HG02884 (cell line): ENCODE data around the gene B4GALT5.

Experiments used
- ATAC-seq: cut with Tn5 transposase; IDR thresholded peaks from one replicate; pipeline ENCODE4 v1.9.1; 2021; ENCODE audit warnings: mild to moderate bottlenecking, moderate library complexity; ENCODE audit not compliant: unreplicated experiment

Gene B4GALT5

DNA sequence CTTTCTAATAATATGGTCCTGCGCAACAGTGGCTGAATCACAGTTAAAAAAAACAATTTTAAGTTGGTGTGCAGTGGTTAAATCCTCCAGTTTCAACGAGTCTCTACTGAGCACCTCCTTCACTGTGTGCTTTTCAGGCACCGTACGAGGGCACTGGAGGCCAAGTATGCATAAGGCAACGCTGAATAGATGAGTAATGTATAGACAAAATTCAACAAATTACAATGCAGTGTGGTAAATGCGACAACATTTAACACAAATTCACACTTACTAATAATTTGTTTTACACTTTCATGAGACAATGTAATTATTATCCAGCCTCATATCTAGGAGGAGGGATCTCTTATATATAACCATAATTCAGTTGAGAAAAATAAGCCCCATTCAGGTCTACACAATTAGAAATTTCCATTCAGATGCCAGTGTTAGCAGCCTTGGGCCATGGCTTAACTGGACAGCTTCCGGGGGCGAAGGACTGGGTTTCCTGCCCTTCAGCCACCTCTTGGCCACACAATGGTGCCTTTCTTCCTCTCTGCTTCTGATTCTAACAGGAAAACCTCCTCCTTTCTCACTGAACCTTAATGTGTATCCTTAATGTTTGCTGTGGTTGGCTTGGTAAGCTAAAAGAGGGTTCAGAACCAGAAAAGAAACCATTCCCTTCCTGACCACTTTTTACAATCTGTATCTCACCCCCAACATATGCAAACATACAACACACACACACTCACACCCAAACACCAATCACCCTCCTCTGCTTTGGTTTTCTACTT is 51.9 kb downstream of the B4GALT5 start:
- ATAC-seq: no peak

DNA sequence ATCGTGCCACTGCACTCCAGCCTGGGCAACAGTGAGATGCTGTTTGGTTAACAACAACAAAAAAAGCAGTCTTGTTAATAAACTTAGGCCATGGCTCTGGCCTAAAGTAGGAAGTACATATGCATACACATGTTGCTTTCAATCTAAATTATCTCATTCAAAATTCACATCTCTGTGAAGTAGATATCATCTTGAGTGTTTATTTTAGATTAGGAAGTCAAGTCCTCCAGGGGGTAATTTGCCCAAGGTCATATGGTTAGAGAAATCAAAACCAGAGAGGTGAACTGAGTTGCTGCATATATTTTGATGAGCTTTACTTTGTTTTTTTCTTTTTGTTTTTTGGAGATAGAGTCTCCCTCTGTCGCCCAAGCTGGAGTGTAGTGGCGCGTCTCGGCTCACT is 52.8 kb downstream of the B4GALT5 start:
- ATAC-seq: no peak

DNA sequence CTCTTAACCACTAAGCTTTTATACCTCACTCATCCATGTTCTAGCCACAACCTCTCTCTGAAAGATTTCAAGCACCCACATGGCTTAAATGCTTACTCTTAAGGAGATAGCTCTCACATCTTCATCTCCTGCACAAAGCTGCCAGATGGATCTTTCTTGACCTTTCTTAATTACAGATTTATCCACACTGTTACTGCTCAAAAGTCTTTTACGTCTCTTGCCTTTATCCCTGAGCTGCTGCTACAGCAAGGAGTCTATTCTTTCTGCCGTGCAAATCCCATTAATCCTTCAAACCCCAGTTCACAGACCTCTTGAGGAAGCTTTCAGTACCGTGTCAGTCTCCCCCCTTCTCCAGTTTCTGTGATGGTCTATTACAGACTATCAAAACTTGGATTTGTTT is 54.6 kb downstream of the B4GALT5 start:
- ATAC-seq: no peak

DNA sequence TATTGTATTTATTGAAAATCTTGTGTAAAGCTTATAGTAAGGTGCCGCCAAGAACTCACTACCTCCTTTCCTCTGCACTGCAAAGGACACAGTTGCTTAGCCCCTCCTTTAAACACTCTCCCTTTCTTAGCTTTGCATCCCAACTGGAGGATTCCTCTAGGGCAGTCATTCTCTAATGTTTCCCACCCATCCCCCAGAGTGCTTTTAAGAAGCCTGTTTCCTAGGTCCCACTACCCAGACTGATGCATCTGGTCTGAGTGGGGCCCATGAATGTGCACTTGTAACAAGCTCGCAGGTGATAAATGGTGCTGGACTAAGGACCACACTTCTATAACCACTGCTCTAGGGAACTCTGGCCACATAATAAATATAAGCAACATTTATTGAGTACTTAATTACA is 55.2 kb downstream of the B4GALT5 start:
- ATAC-seq: no peak

DNA sequence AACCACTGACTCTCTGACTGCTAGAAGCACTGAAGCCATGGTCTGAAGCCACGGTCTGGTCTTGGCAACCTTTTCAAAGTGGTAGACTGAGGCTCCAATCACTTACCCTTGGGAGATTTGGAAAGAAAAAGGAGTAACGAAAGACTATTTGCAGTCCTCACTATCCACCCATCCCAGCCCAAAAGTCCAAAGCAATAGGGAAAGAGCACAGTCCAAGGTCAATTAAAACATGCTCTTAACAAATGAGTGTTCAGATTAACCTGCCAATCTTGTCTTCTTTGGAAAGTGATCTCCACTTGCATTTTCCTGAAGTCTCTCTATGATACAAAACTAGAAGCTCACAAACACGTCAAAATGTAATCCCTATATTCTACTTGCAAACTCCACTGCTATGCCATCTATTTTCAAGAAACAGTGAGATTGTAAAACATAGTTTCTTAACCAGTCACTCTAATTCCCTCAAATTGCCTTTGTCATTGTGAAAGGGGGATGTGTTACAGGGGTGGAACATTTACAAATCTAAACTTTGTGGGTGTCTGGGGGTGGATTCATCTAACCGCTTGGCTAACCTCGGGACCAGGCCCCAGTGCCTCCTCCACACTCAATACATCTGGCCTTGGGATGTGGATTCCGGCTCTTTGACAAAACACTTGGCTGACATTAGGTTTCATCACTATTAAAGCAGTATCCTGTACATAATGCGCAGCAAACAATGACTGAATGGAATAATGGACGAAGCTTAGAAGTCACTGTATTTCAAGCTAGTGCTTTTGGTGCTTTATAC is 56.4 kb downstream of the B4GALT5 start:
- ATAC-seq: no peak

DNA sequence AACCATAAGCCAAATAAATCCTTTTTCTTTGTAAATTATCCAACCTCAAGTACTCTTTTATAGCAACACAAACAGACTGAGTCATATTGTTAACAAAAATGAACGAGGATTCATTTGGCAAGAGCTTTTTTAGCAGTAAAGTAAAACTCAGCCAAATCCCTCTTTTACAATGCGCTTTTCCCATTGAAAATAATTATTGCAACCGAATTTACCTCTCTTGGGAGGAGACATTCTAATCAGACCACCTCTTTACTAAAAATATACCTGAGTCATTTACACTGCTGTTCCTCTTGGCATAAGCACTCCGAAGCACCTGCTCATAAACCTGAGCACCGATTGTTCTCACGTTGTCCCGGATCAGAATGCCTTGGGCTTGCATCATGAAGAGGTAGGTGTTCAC is 57.4 kb downstream of the B4GALT5 start:
- no peak for ATAC-seq

DNA sequence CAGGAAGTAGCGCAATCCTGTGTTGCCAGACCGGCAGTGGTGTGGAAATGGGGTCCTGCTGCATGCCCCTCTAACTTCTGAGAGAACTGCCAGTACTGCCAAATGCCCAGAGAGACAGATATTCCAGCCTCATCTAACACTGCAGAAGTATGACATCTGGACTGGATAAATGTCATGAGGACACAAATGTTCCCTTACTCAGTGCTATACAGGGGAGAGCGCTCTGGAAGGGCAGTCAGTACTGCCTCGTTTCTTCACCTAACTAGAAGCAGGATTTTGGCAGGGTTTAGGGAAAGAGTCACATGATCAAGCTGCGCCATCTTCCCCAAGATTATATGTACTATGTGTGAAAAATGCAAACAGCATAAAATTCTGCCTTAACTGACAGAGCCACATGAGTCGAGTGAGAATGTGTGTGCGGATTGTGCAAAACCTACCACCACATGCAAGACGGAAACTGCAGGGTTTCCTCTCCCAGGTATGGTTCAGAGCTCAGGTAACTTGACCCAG is 59.7 kb downstream of the B4GALT5 start:
- ATAC-seq: no peak

DNA sequence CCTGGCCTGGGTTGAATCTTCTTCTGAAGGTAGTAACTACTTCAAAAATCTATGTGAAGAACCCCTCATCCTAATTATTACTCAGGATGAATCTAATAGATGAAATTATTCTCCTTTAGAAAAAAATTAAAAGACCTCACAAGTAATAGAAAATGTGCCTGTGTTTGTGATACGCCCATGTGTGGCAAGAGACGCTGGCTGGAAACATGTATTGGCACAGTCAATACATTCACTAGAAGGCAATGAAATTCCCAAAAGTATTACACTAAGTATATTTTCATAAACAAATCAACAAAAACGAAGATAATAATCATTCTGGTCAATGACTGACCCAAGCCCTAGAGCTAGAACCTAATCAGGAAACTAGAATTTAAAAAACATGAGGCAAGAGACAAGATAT is 64.0 kb downstream of the B4GALT5 start:
- ATAC-seq: no peak

DNA sequence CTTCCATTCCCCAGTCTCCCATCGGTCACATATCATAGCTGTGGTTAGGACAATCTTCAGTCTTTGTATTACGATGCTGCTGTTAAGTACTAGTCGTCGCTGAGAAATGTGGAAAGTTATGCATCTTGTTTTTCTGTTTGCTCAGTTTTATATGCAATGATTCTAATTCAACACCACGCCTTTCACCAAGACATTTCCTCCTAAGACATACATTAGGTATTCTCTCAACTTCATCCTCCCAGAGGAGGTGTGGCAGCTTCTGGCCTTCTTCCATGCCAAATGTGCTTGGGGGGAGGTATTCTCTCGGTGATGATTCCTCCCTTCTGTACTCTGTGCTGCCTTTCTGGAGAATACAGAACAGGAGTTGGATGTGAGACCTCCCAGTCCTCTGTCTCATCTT is 66.1 kb downstream of the B4GALT5 start:
- no peak for ATAC-seq

DNA sequence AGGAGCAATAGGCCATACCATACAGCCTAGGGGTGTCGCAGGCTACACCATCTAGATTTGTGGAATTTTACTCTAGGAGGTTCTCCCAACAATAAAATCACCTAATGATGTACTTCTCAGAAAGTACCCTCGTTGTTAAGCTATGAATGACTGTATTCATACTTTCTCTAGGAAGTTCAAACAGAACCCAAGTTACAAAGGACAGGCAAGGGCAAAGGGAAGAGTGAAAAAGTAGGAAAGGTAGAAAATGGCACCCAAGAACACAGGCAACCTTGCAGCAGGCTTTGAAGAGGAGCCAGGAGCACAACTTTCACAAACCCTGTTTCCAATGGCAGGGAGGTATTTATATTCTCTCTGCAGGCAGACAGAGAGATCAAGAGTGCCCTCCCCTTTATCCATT is 67.2 kb downstream of the B4GALT5 start:
- no peak for ATAC-seq

DNA sequence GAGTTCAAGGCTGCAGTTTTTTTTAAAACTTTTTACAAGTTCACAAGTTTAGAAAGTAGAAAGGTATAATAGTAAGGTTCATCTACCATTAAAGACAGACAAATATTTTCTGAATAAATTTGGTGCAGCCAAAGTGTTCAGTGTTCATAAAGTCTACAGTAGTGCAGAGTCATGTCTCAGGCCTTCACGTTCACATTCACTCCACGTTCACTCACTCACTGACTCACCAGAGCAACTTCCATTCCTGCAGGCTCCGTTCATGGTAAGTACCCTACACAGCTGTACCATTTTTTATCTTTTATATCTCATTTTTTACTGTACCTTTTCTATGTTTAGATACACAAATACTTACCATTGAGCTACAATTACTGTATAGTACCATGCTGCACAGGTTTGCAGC is 67.6 kb downstream of the B4GALT5 start:
- ATAC-seq: no peak

DNA sequence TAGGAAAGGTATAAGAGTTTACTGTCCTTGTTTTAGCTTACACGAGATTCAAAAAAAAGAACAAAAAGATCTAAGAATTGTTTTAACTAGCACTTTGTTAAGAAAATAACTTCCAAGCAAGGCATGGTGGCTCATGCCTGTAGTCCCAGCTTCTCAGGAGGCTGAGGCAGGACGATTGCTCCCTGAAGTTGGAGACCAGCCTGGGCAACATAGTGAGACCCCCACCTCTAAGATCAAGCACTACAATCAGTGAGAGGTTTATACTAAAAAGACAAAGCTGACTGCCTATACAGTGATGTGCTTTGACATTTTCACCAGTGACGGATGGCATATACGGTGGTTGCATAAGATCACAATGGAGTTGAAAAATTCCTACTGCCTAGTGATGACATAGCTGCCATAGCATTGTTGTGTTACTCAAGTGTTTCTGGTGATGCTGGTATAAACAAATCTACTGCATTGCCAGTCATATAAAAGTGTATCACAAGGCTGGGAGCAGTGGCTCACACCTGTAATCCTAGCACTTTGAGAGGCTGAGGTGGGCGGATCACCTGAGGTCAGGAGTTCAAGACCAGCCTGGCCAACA is 68.6 kb downstream of the B4GALT5 start:
- no peak for ATAC-seq

DNA sequence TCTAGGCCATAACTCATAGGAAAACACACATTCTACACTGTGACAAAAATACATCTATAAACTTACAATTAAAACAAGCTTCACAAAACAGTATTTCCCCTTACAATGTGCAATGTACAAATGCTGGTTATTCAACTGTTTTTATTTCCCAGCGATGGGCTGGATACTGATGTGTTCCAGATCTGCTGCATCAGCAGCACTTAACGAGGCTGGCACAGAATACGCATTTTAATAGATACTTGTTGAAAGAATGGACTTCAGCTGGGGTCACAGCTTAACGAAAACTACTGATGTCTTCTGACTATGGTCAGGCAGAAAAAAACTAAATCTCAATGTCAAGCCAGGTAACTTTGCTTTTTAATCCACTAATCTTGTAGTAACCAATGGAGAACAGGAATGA is 70.9 kb downstream of the B4GALT5 start:
- no peak for ATAC-seq

DNA sequence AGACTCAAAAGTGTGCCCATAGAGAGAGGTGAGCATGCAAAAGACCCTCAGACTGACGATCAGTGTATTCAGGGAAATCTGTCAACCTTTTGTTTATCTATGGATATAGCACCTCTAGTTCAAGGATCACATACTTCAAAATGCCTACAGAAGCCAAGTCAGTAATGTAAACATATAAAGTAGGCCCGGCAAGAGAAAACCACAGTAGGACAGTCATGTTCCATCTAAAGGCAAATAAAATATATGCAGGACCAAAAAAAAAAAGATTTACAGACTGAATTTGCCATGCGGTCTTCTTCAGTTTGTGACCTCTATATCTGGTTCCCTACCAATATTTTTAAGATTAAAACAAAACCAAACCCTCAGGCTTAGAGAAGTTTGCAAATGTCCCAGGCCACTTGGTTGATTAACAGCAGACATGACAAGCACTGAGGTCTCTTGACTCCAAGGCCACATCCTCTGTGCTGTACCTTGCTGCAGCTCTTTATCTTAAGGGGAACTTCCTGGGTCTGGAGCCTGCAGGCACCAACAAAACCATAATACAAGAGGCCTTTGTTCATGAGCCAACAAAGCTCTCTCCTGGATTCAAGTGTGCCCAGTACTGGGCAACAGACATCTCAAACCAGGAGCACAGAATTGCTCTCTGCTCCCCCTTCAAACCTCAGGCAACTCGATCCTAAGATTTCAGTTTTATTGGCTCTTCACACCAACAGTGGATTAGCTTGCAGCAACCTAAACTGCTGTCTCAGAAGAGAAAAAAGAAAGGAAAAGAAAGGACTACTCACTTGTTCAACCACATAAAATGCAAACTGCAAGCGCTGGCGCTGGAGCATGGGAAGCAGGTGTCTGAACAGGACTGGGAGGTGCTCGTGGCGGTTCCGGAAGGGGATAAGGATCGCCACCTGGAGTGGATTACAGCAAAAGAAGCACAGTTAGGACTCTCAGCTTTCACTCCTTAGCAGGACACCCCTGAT is 71.7 kb downstream of the B4GALT5 start:
- ATAC-seq: no peak

DNA sequence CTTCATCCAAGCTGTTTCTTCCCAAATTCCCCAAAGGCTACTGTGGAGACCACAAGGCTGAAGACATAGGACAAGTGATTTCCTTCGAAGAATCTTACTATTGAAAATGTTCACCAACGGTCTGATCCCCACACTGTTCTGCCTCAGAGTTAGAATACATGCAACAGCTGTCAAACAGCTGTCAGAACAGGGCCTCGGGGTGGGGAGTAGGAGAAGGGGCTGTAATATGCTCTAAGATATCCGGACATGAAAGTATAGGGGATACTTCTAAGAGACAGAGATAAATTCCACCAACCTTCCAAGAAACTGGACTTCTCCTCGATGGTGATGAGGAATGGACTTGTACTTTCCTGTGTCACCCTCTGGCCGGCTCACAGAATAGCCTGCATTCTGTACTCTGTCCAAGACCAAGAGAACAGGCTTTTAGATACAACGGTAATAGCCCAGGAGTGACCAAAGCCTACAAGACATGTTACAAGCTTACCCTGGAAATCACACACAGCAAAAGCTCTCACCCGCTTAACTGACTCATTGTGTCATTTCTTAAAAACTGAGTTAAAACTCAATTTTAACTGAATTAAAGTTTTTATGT is 76.5 kb downstream of the B4GALT5 start:
- ATAC-seq: no peak

DNA sequence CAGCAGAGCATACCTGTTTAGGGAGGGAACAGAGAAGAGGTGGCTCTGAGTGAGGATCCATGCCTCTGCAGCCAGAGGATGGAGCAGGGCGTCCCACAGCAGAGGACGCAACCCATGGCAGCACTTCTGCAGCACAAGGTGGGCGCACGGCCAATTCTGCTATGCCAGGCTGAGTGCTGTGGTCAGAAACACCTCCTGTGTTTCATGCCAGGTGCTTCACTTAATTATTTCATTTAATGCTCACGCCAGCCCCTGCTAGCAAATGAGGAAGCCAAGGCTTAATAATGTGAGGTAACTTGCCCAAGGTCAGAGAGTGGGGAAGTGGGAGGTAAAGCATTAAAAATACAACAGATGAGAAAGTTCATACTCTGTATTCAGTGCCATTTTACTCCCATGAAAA is 77.2 kb downstream of the B4GALT5 start:
- ATAC-seq: no peak

DNA sequence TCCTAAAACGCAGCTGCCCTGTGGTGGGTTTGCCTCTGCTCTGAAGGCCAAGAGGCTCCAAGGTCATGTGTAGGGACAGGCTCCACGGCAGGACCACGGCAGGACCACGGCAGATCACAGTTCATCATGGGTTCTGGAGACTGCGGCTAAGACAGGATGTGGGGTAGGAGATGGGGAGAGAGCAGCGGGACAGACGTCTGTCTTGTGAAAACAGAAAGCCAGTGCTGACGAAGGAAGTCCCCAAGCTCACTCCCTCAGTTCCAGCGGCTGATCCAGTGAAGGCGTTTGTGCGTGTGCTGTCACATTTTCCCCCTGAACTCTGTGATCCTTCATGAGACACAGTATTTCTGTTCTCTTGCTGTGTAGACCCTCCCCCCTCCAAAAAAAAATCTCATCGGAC is 77.8 kb downstream of the B4GALT5 start:
- ATAC-seq: no peak

DNA sequence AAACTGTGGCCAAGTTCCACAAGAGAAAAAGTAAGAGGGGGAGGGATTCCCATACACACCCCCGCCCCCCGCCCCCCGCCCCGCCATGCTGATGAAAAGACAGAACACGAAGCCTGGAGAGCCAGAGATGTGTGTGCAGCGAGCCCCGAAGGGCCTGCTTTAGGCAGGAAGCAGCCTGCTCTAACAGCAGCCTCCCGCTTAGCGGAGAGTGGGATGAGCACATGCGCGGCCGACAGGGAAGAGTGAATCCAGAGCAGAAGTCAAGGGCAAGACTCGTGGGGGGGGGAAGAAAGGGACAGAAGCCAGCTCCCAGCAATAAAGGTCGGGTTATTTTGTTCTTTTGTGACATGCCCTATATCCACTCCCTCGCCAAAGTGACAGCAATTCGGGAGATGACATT is 78.5 kb downstream of the B4GALT5 start:
- no peak for ATAC-seq

DNA sequence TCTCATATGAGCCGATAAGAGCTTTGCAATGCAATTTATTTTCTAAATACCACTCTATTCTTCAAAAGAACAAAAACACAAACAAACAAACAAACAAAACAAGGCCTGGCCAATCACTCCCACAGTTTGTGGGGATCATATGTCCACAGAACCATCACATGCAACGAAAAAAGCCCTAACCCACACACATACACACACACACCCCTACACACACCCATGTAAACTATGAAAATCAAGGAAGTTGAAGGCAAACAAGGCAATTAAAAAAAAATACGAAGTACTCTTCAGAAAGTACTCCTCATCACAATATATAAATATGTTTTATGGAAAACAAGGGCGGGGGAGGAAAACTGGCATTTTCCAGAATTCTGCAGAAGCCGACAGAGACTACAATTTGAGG is 79.6 kb downstream of the B4GALT5 start:
- ATAC-seq: no peak

DNA sequence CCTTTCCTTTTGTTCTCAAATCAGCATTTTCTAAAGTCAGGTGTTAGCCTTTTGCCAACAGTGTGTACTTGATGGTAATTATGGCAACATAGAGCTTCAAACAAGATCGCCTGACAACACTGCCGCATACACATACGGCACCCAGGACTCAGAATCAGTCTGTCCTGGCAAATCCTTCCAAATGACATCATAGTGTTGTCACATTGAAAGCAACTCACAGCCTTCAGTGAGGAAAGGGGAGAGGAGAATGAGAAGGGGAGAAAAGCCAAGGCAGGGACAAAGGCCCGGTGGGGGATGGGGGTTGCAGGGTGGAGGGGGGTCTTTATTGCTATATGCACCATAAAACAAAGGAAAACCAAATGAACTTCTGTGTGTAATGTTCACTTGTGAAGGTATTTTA is 80.0 kb downstream of the B4GALT5 start:
- ATAC-seq: no peak
